ENCODE measurements around the gene POFUT1.
"Not testable (repeated sequence)": the region's sequence is repeated elsewhere in the genome, so short reads cannot be mapped to it uniquely, and the experiment has no call there.

POFUT1 gene

DNA sequence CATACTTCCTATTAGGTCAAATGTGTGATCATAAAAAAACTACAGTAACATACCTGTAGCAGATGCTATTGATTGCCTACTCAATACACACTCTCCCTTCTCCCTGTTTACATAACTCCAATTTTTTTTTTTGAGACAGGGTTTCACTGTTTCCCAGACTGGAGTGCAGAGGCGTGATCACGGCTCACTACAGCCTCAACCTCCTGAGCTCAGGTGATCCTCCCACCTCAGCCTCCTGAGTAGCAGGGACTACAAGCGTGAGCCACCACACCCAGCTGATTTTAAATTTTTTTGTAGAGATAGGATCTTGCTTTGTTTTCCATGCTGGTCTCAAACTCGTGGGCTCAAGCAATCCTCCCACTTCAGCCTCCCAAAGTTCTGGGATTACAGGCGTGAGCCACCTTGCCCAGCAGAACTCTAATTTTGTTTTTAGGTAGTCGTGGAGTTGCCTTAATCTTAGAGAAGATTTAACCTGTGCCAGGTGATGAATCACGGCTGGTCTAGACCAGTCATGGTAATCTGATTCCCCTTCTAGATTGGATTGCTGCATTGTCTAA lies 55.8 kb downstream of the POFUT1 start:
- no peak overlapping the region for H3K4ac ChIP-seq (ENCODE audit: low read depth in 1 of 2, low read length in 2 of 2)
- H3K4me3 ChIP-seq (ENCODE audit: insufficient read depth in 1 of 2, low read depth in 1 of 2, low read length in 2 of 2), result no peak overlapping the region
- no peak overlapping the region for H3K23ac ChIP-seq (ENCODE audit: low read length in 2 of 2)
- H2BK12ac ChIP-seq (ENCODE audit: low read length in 2 of 2), result no peak overlapping the region
- no peak overlapping the region for H2BK120ac ChIP-seq (ENCODE audit: low read depth, low read length)
- no peaks in the 10 kb centered on the region for H3K36me3 ChIP-seq (ENCODE audit: control insufficient read depth in 1 of 2, insufficient read depth in 2 of 2, low read depth in 1 of 2, low read length in 2 of 2)
- H3K4me1 ChIP-seq (ENCODE audit: control insufficient read depth, insufficient read depth, low read depth, low read length), result no peaks in the 10 kb centered on the region
- no peak overlapping the region for H3K14ac ChIP-seq (ENCODE audit: low read length in 2 of 2)
- WGBS, result 85% methylated on average over 7 of the region's 7 CpGs
- H3K27ac ChIP-seq (ENCODE audit: low read length, poor library complexity, severe bottlenecking), result no peak overlapping the region
- H3K4me2 ChIP-seq (ENCODE audit: low read length, poor library complexity, severe bottlenecking), result no peak overlapping the region
- H4K91ac ChIP-seq (ENCODE audit: low read length), result no peak overlapping the region
- no peak for DNase-seq
- H3K18ac ChIP-seq (ENCODE audit: low read depth in 1 of 2, low read length in 2 of 2), result no peak overlapping the region
- H3K9me3 ChIP-seq (ENCODE audit: control insufficient read depth, low read length), result no peaks in the 10 kb centered on the region
- H2BK15ac ChIP-seq (ENCODE audit: low read depth, poor library complexity, severe bottlenecking), result no peak overlapping the region
- H2AFZ ChIP-seq (ENCODE audit: low read depth, low read length), result no peak overlapping the region
- no peaks in the 10 kb centered on the region for H3K27me3 ChIP-seq (ENCODE audit: control insufficient read depth in 1 of 2, insufficient read depth in 1 of 2, low read length in 2 of 2)
- no peak overlapping the region for H2BK5ac ChIP-seq (ENCODE audit: low read depth, low read length, poor library complexity, severe bottlenecking)
- H3K79me1 ChIP-seq (replicated peaks; ENCODE audit: low read length, poor library complexity, severe bottlenecking), result no peaks in the 10 kb centered on the region
- no peak overlapping the region for H3K9ac ChIP-seq (ENCODE audit: low read length)
- no peak overlapping the region for H2AK5ac ChIP-seq (ENCODE audit: low read length, severe bottlenecking)
- no peak overlapping the region for H4K8ac ChIP-seq (ENCODE audit: low read length)

DNA sequence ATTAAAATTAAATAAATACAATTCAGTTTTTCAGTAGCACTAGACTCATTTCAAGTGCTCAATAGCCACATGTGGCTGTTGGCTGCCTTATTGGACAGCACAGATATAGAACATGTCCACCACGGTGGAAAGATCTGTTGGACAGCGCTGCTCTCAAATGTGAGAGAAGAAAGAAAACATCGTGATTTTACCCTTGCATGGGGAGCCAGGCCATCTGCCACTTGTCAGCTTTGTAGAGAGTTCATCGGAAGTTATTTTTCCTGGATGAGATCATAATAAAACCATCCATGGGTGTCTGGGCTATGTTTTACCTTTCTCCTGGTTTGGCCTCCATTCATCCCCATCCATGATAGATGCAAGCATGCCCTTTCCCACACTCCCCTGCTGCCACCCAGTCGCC lies 63.9 kb downstream of the POFUT1 start:
- no peak for DNase-seq

DNA sequence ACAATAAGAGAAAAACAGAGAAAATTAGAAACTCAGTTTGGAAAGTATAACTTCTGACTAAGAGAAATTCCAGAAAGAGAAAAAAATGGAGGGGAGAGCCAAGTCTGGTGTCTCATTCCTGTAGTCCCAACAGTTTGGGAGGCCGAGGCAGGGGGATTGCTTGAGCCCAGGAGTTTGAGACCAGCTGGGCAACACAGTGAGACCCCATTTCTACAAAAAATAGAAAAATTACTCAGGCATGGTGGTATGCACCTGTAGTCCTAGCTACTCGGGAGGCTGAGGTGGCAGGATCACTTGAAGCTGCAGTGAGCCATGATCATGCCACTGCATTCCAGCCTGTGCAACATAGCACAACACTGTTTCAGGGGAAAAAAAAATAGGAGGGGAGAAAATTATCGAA lies 66.7 kb downstream of the POFUT1 start:
- Histone ChIP-seq H3K36me3 (ENCODE audit: control insufficient read depth in 1 of 2, insufficient read depth in 2 of 2, low read depth in 1 of 2, low read length in 2 of 2) (no peaks in the 10 kb centered on the region), H3K23ac (ENCODE audit: low read length in 2 of 2) (no peak overlapping the region), H2BK5ac (ENCODE audit: low read depth, low read length, poor library complexity, severe bottlenecking) (no peak overlapping the region), H3K18ac (ENCODE audit: low read depth in 1 of 2, low read length in 2 of 2) (no peak overlapping the region), H2BK12ac (ENCODE audit: low read length in 2 of 2) (no peak overlapping the region), H3K27me3 (ENCODE audit: control insufficient read depth in 1 of 2, insufficient read depth in 1 of 2, low read length in 2 of 2) (peaks cover 8 to 19% of the 10 kb centered on the region in 2 experiments), H3K14ac (ENCODE audit: low read length in 2 of 2) (no peak overlapping the region), H3K79me1 (replicated peaks; ENCODE audit: low read length, poor library complexity, severe bottlenecking) (peaks cover 17% of the 10 kb centered on the region), H2AFZ (ENCODE audit: low read depth, low read length) (no peak overlapping the region), H2AK5ac (ENCODE audit: low read length, severe bottlenecking) (no peak overlapping the region), H3K4me2 (ENCODE audit: low read length, poor library complexity, severe bottlenecking) (no peak overlapping the region), H2BK15ac (ENCODE audit: low read depth, poor library complexity, severe bottlenecking) (no peak overlapping the region), H3K4me1 (ENCODE audit: control insufficient read depth, insufficient read depth, low read depth, low read length) (peaks cover 10% of the 10 kb centered on the region), H3K4me3 (ENCODE audit: insufficient read depth in 1 of 2, low read depth in 1 of 2, low read length in 2 of 2) (no peak overlapping the region), H4K8ac (ENCODE audit: low read length) (no peak overlapping the region), H3K27ac (ENCODE audit: low read length, poor library complexity, severe bottlenecking) (no peak overlapping the region), H3K4ac (ENCODE audit: low read depth in 1 of 2, low read length in 2 of 2) (no peak overlapping the region), H3K9me3 (ENCODE audit: control insufficient read depth, low read length) (no peaks in the 10 kb centered on the region), H4K91ac (ENCODE audit: low read length) (no peak overlapping the region), H3K9ac (ENCODE audit: low read length) (no peak overlapping the region), H2BK120ac (ENCODE audit: low read depth, low read length) (no peak overlapping the region)
- WGBS, result 79% methylated on average over 2 of the region's 3 CpGs
- no peak for DNase-seq

More for the DNA sequence above, 63.9 kb downstream of the POFUT1 start:
- no peak overlapping the region for H4K8ac ChIP-seq (ENCODE audit: low read length)
- no peak overlapping the region for H3K4ac ChIP-seq (ENCODE audit: low read depth in 1 of 2, low read length in 2 of 2)
- no peak overlapping the region for H3K18ac ChIP-seq (ENCODE audit: low read depth in 1 of 2, low read length in 2 of 2)
- no peaks in the 10 kb centered on the region for H3K36me3 ChIP-seq (ENCODE audit: control insufficient read depth in 1 of 2, insufficient read depth in 2 of 2, low read depth in 1 of 2, low read length in 2 of 2)
- H3K4me3 ChIP-seq (ENCODE audit: insufficient read depth in 1 of 2, low read depth in 1 of 2, low read length in 2 of 2), result no peak overlapping the region
- no peak overlapping the region for H2BK15ac ChIP-seq (ENCODE audit: low read depth, poor library complexity, severe bottlenecking)
- no peak overlapping the region for H2AFZ ChIP-seq (ENCODE audit: low read depth, low read length)
- no peak overlapping the region for H3K27ac ChIP-seq (ENCODE audit: low read length, poor library complexity, severe bottlenecking)
- no peak overlapping the region for H2BK120ac ChIP-seq (ENCODE audit: low read depth, low read length)
- no peaks in the 10 kb centered on the region for H3K4me1 ChIP-seq (ENCODE audit: control insufficient read depth, insufficient read depth, low read depth, low read length)
- H3K4me2 ChIP-seq (ENCODE audit: low read length, poor library complexity, severe bottlenecking), result no peak overlapping the region
- WGBS, result 85% methylated on average over 5 of the region's 5 CpGs
- no peak overlapping the region for H4K91ac ChIP-seq (ENCODE audit: low read length)
- peaks cover 8 to 19% of the 10 kb centered on the region in 2 experiments for H3K27me3 ChIP-seq (ENCODE audit: control insufficient read depth in 1 of 2, insufficient read depth in 1 of 2, low read length in 2 of 2)
- H3K9me3 ChIP-seq (ENCODE audit: control insufficient read depth, low read length), result no peaks in the 10 kb centered on the region
- H3K23ac ChIP-seq (ENCODE audit: low read length in 2 of 2), result no peak overlapping the region
- H3K14ac ChIP-seq (ENCODE audit: low read length in 2 of 2), result no peak overlapping the region
- no peaks in the 10 kb centered on the region for H3K79me1 ChIP-seq (replicated peaks; ENCODE audit: low read length, poor library complexity, severe bottlenecking)
- H2BK5ac ChIP-seq (ENCODE audit: low read depth, low read length, poor library complexity, severe bottlenecking), result no peak overlapping the region
- no peak overlapping the region for H2AK5ac ChIP-seq (ENCODE audit: low read length, severe bottlenecking)
- H2BK12ac ChIP-seq (ENCODE audit: low read length in 2 of 2), result no peak overlapping the region
- H3K9ac ChIP-seq (ENCODE audit: low read length), result no peak overlapping the region

DNA sequence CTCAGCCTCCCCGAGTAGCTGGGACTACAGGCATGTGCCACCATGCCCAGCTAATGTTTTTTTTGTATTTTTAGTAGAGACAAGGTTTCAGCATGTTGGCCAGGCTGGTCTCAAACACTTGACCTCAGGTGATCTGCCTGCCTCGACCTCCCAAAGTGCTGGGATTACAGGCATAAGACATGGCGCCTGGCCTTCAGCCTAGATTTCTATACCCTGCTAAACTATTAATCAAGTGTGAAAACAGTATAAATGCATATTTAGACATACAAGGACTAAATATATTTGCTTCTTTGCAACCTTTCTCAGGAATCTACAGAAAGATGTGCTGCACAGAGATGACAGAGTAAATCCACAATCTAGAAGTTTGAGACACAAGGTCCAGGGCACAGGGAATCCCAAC lies 67.5 kb downstream of the POFUT1 start:
- not testable (repeated sequence) for H3K4me2 ChIP-seq (ENCODE audit: low read length, poor library complexity, severe bottlenecking); H2BK120ac ChIP-seq (ENCODE audit: low read depth, low read length); H2BK5ac ChIP-seq (ENCODE audit: low read depth, low read length, poor library complexity, severe bottlenecking); H3K23ac ChIP-seq (ENCODE audit: low read length in 2 of 2); H4K91ac ChIP-seq (ENCODE audit: low read length); H4K8ac ChIP-seq (ENCODE audit: low read length); H3K4me1 ChIP-seq (ENCODE audit: control insufficient read depth, insufficient read depth, low read depth, low read length); H3K36me3 ChIP-seq (ENCODE audit: control insufficient read depth in 1 of 2, insufficient read depth in 2 of 2, low read depth in 1 of 2, low read length in 2 of 2); H3K18ac ChIP-seq (ENCODE audit: low read depth in 1 of 2, low read length in 2 of 2); H3K9me3 ChIP-seq (ENCODE audit: control insufficient read depth, low read length); DNase-seq; H2BK15ac ChIP-seq (ENCODE audit: low read depth, poor library complexity, severe bottlenecking); H3K4ac ChIP-seq (ENCODE audit: low read depth in 1 of 2, low read length in 2 of 2); H2BK12ac ChIP-seq (ENCODE audit: low read length in 2 of 2); H3K4me3 ChIP-seq (ENCODE audit: insufficient read depth in 1 of 2, low read depth in 1 of 2, low read length in 2 of 2); H3K14ac ChIP-seq (ENCODE audit: low read length in 2 of 2); H2AFZ ChIP-seq (ENCODE audit: low read depth, low read length); H3K27ac ChIP-seq (ENCODE audit: low read length, poor library complexity, severe bottlenecking); H2AK5ac ChIP-seq (ENCODE audit: low read length, severe bottlenecking); H3K9ac ChIP-seq (ENCODE audit: low read length)
- Histone ChIP-seq H3K79me1 (replicated peaks; ENCODE audit: low read length, poor library complexity, severe bottlenecking) (peaks cover 21% of the 10 kb centered on the region), H3K27me3 (ENCODE audit: control insufficient read depth in 1 of 2, insufficient read depth in 1 of 2, low read length in 2 of 2) (peaks cover 8 to 19% of the 10 kb centered on the region in 2 experiments)
- WGBS, result 85% methylated on average over 2 of the region's 3 CpGs
